GM23248 (cell line): Measurements from ENCODE around the gene MYRIP.

ENCODE experiments used
- EZH2 ChIP-seq: fragments of 200-600 bp; sonication (generic); IDR thresholded peaks from 2 replicates; pipeline ENCODE4 v1.6.1; 2018; ENCODE audit warnings: antibody characterized with exemption, mild to moderate bottlenecking; ENCODE audit not compliant: insufficient read depth, poor library complexity, severe bottlenecking
- EZH2phosphoT487 ChIP-seq: fragments of 200-600 bp; sonication (generic); IDR thresholded peaks from 2 replicates; pipeline ENCODE4 v1.6.1; 2018; ENCODE audit warnings: antibody characterized with exemption, moderate library complexity, mild to moderate bottlenecking, low read depth; ENCODE audit not compliant: insufficient read depth

GRCh38 chr3:39937315-39937714, 127.9 kb downstream of the MYRIP start:
- TF ChIP-seq EZH2 (no peak), EZH2phosphoT487 (no peak)
